ENCODE data around the gene LEMD2.

Gene LEMD2

GRCh38 chr6:33818293-33818692 is 29.4 kb upstream of the LEMD2 start:
- no peak for DNase-seq

- DNase-seq = no peak
Measured at GRCh38 chr6:33817489-33817888, 28.6 kb upstream of the LEMD2 start.

- no peak for DNase-seq
Measured at GRCh38 chr6:33816911-33817310, 28.0 kb upstream of the LEMD2 start.

DNA sequence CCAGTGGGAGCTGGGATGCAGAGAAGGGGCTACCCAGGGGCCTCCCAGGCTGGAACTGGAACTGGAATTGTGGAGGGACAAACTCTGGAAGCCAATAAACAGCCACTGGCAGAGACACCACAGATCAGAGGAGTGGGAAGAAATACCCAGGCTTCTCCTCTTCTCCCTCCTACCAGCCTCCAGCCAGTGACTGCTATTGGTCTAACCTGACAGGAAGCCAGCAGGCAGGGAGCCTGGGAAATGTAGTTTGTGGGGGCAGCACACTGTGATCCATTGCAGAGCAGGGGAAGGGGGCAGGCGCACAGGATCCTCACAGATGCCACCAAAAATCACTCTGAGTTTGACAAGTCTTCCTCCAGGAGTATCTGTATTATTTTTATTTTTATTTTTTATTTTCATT is 26.9 kb upstream of the LEMD2 start:
- DNase-seq = peak; percentile 56

GRCh38 chr6:33813990-33814985 is 25.4 kb upstream of the LEMD2 start:
- DNase-seq = no peak

DNA sequence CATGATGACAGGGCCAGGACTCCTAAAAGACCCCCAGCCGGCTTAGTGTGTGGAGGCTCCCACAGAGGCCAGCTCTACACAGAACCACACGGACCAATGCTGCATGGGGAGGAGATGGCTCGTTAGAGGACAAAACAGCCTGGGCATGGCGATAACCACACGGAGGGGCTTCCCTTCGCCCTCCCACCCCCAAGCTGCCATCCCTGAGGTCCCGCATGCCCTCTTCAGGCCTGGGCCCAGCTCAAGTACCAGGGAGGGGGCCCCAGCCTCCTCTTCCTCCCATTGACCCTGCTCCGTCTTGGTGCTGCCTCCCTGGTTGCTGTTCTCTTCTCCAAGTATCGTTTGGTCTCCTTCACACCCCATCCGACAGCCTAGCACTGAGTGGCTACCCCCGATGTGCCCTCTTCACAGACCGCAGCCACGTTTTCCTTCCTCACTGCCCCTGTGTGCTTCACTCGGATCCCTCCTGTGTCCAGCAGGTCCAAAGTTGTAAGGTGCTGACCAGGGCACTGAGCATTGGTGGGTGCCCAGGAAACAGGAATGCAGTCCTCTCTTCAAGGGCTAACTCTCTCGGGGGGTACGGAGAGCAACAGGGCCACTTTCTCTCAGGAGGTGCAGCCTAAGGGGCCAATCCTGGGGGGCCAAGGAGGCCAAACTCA is 24.4 kb upstream of the LEMD2 start:
- DNase-seq = no peak

DNA sequence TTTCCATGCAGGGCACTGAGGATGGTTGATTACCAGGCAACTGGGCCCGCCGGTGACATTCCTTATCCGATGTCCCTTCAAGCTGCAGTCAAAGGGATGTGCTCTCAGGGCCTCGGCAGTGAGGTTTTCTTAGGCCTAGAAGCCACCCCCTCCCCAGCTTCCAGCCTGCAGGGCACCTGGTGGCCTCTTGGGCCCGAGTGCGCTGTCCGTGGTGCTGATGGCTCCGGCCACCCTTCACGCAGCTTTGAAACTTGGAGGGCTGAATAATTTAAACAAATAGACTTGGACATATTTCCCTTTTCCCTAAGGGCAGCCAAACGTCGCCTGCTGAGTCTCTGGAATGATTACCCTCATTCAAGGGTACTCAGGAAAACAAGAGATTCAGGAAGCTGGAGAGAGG is 23.7 kb upstream of the LEMD2 start:
- peak; percentile 62 for DNase-seq

DNA sequence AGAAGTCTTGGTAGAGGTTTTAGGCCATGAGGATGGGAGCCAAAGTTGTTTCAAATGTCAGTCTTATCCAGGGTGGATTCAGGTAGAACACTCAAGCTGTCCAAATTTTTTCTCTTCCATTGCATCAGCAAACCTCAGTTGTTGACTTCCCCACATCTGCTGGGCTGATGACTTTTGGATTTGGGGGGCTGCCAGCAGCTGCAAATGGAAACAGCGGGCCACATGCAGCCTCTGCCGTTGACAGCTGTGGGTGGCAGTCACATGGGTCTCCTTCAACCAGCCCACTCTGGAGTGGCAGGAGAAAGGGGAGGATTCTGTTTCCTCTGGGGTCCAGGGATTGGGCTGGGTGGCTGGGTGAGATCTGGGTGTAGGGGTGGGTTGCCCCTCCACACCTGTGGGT is 20.7 kb upstream of the LEMD2 start:
- no peak for DNase-seq

- DNase-seq = peak; percentile 90
Measured at GRCh38 chr6:33808641-33809180, 19.8 kb upstream of the LEMD2 start.

GRCh38 chr6:33807606-33808005 is 18.7 kb upstream of the LEMD2 start:
- no peak for DNase-seq

DNA sequence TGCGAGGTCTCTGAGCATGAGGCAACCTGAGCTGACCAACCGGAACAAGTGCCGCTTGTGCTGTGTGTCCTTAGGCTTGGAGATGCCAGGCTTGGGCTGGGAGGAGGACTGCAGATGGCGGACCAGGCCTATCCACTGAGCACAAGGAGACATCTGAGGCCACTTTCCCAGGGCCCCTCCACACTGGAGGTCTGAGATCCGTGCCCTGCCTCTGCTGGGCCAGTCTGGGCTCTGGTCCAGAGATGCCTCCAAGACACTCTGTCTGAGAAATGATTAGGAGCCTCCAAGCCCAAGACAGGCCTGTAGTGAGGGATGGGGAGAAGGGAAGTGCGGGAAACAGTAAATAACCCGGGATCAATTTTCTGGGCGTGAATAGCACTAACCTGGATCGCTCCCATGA is 17.9 kb upstream of the LEMD2 start:
- no peak for DNase-seq

- no peak for DNase-seq
Measured at GRCh38 chr6:33803571-33804053, 14.7 kb upstream of the LEMD2 start, which contains the start of gene MLN. MLN (minus strand) TSS chr6:33804003; CDS start chr6:33801163, 2,840 bp downstream.

DNA sequence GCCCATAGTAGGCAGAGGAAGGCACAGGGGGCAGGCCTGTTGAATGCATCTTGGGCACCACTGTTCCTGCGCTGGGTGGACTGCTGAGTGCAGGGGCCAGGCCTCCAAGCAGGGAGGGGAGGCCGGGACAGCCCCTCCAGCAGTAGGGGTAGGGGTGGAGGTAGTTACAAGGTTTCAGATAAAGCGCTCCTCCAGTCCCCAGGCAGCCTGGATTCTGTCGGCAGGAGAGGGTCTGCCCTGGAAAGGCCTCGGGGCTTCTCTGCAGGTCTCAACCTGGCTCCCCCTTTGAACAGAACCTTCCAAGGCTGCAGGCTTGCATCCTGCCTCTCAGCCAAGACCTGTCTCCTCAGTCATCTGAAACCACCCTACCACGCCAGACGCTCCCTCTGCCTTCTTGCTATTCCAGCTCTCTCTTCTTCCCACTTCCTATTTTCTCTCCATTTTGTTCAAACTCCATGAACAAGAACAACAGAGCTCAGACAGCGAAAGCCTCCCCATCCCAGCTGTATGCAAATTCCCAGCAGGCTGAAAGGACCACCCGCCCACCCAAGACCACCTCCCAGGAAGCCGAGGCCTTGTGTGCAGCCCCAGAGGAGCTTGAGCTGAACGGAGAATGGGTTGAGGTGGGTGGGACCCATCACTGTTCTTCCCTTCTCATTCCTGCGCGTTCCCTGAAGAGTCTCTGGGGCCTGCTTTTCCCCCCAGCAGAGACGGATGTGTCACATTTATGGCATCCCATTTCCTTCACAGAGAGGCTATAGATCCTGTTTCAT is 13.4 kb upstream of the LEMD2 start:
- DNase-seq = no peak

DNA sequence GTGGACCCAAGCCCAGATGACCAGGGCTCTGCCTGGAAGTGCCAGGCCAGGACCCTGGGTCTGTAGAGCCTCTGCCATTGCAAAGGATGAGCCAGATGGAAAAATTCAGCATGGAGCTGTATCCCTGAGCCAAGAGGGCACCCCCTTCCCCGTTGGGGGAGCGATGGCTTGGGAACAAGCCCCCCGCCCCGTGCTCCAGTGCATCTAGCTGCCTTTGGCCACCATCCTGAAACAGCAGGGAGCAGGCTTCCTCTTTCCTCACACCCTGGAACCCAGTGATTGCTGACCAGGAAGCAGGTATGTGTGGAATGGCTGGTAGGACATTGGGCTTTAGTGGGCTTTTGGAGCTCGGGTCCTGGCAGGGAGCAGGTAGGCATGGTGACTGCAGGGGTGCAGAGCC is 12.7 kb upstream of the LEMD2 start:
- no peak for DNase-seq

GRCh38 chr6:33800248-33800969 is 11.5 kb upstream of the LEMD2 start:
- DNase-seq = no peak

- DNase-seq = no peak
Measured at GRCh38 chr6:33799454-33800113, 10.7 kb upstream of the LEMD2 start.

DNA sequence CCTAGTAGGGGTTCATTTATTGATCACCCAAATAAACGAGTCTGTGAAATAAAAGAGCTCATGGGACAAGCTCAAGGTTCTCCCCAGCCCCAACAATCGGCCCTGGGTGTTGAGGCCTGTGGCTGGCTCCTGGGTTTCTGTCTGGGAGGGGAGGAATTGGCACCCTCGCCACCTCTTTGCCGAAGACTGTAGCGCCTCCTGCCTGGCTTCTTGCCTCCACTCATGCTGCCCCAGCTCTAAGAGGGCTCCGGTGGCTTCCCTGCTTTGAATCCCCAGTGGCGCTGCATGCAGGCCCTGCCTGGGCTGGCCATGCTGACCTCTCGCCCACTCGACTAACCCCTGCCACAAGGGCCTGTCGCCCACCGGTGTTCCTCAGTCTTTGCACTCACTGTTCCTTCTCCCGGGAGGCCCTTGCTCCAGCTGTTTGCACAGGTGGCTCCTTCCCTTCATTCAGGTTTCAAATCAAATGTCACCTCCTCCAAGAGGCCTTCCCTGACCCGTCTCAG is 9.5 kb upstream of the LEMD2 start:
- no peak for DNase-seq

- no peak for DNase-seq
Measured at GRCh38 chr6:33797626-33798342, 8.9 kb upstream of the LEMD2 start.

- no peak for DNase-seq
Measured at GRCh38 chr6:33794910-33795623, 6.1 kb upstream of the LEMD2 start.

DNA sequence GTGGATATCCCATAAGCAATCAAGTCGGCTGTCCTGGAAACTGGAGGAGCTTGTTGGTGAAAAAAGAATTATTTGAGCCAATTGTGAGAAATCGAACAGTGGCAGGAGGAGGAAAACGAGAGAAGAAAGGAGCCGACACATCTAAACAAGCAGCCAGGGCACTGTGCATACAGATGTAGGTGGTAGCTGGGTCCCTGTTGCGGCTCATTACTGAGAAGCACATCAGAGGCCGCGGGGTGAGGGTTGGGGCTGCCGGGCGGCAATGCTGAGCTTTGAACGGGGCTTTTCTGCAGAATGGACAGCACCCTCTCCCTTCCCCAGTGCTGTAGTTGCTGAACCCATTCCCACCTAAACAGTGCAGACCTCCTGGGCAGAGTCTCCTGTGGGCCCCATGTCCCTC is 4.1 kb upstream of the LEMD2 start:
- DNase-seq = no peak
